H1 (cell line): Measurements from ENCODE around the gene LINC00632. TPM values are rescaled to one million over a fixed set of nuclear protein-coding genes. Genes with fewer than 3 reads are reported as not detected.

ENCODE experiments used
- CTCF ChIA-PET: fragments of 300-600 bp; sonication (Branson Sonifier 250); formaldehyde crosslinking; loops from one replicate; lab custom pipeline; 2021; ENCODE audit not compliant: partially characterized antibody; lab: Charles Lee
- POLR2A ChIA-PET: fragments of 300-600 bp; sonication (Branson Sonifier 250); formaldehyde crosslinking; loops from one replicate; lab custom pipeline; 2021; ENCODE audit warnings: inconsistent platforms; ENCODE audit not compliant: partially characterized antibody; lab: Charles Lee
- DNase-seq, 2 experiments: peaks; one replicate each; pipeline versions ENCODE4 v3.0.0 to v3.0.0-alpha.2; 2010 to 2022; ENCODE audit warnings: low spot score in 2 of 2, low read depth in 1 of 2, mixed read lengths in 1 of 2
- FAIRE-seq: peaks from 2 replicates; lab custom pipeline; 2011; peaks lifted over from hg19 to GRCh38; lab: Jason Lieb, UNC
- H2AFZ ChIP-seq: 2 replicates; pipeline ENCODE4 v1.8.1; 2012; ENCODE audit warnings: low read length, inconsistent platforms
- H2AK5ac ChIP-seq: 2 replicates; pipeline ENCODE4 v1.6.1; 2013; ENCODE audit warnings: low read depth, low read length
- H2BK120ac ChIP-seq: replicated peaks from 2 replicates; pipeline ENCODE3; 2013; ENCODE audit warnings: low read depth, low read length, inconsistent platforms
- H2BK12ac ChIP-seq: 2 replicates; pipeline ENCODE4 v1.6.1; 2013; ENCODE audit warnings: low read depth, low read length
- H2BK15ac ChIP-seq: 2 replicates; pipeline ENCODE4 v1.6.1; 2013; ENCODE audit warnings: low read length
- H2BK20ac ChIP-seq: 2 replicates; pipeline ENCODE4 v1.6.1; 2013; ENCODE audit warnings: low read length
- H2BK5ac ChIP-seq: 2 replicates; pipeline ENCODE4 v1.6.1; 2013; ENCODE audit warnings: low read depth, low read length
- H3K14ac ChIP-seq: 2 replicates; pipeline ENCODE4 v1.6.1; 2013; ENCODE audit warnings: inconsistent platforms; ENCODE audit not compliant: insufficient read length
- H3K18ac ChIP-seq: 2 replicates; pipeline ENCODE4 v1.6.1; 2013; ENCODE audit warnings: low read length; ENCODE audit errors: extremely low read depth
- H3K23ac ChIP-seq: 2 replicates; pipeline ENCODE4 v1.6.1; 2013; ENCODE audit warnings: inconsistent platforms; ENCODE audit not compliant: insufficient read length
- H3K23me2 ChIP-seq: 2 replicates; pipeline ENCODE4 v1.6.1; 2013; ENCODE audit warnings: low read depth, low read length
- H3K27ac ChIP-seq: 2 replicates; pipeline ENCODE4 v1.6.1; 2011; ENCODE audit warnings: low read depth, low read length, inconsistent platforms
- H3K27me3 ChIP-seq, 4 experiments: replicated peaks in 1 of 4; 1 replicate in 1 of 4; 2 replicates in 3 of 4; pipeline versions ENCODE4 v1.6.1 to v1.8.1; 2011 to 2013; ENCODE audit warnings: low read length in 3 of 4, mild to moderate bottlenecking in 3 of 4, inconsistent platforms in 2 of 4, mixed read lengths in 2 of 4, moderate library complexity in 1 of 4; ENCODE audit not compliant: control insufficient read depth in 3 of 4, insufficient read depth in 3 of 4; ENCODE audit errors: extremely low read depth in 1 of 4
- H3K36me3 ChIP-seq, 4 experiments: 2 replicates each; pipeline versions ENCODE4 v1.6.1 to v1.8.1; 2011 to 2013; ENCODE audit warnings: mild to moderate bottlenecking in 4 of 4, low read length in 3 of 4, moderate library complexity in 2 of 4, control low read depth in 1 of 4, inconsistent platforms in 1 of 4; ENCODE audit not compliant: insufficient read depth in 4 of 4, control insufficient read depth in 2 of 4
- H3K4ac ChIP-seq: replicated peaks from 2 replicates; pipeline ENCODE3; 2013; ENCODE audit warnings: low read length, low read depth, mixed read lengths, inconsistent platforms; ENCODE audit not compliant: insufficient read length
- H3K4me1 ChIP-seq, 4 experiments: replicated peaks in 1 of 4; 1 replicate in 1 of 4; 2 replicates in 3 of 4; pipeline versions ENCODE4 v1.6.1 to v1.8.1; 2011 to 2013; ENCODE audit warnings: low read length in 3 of 4, inconsistent platforms in 2 of 4, mixed read lengths in 1 of 4; ENCODE audit not compliant: insufficient read depth in 4 of 4, control insufficient read depth in 3 of 4
- H3K4me2 ChIP-seq, 2 experiments: 2 replicates each; pipeline versions ENCODE4 v1.6.1 to v1.8.1; 2011 to 2013; ENCODE audit warnings: low read depth in 2 of 2, low read length in 2 of 2, control low read depth in 1 of 2, inconsistent platforms in 1 of 2, mild to moderate bottlenecking in 1 of 2; ENCODE audit not compliant: insufficient read depth in 1 of 2
- H3K4me3 ChIP-seq, 4 experiments: fragments of 200-600, 300-600 bp in 1 of 4; sonication (generic), shearing (Covaris generic), sonication (Bioruptor Twin) in 1 of 4; 2 replicates each; pipeline versions ENCODE4 v1.5.1 to v1.8.1; 2011 to 2016; ENCODE audit warnings: low read length in 4 of 4, low read depth in 3 of 4, control low read depth in 2 of 4, inconsistent platforms in 2 of 4, mild to moderate bottlenecking in 2 of 4, mixed read lengths in 1 of 4, moderate library complexity in 1 of 4; ENCODE audit not compliant: insufficient read depth in 2 of 4; ENCODE audit errors: extremely low read depth in 1 of 4
- H3K56ac ChIP-seq: replicated peaks from 2 replicates; pipeline ENCODE3; 2013; ENCODE audit warnings: low read depth, mild to moderate bottlenecking, mixed read lengths, low read length, inconsistent platforms; ENCODE audit not compliant: insufficient read length
- H3K79me1 ChIP-seq: 2 replicates; pipeline ENCODE4 v1.6.1; 2013; ENCODE audit warnings: low read depth, low read length, control low read depth
- H3K79me2 ChIP-seq, 2 experiments: 2 replicates each; pipeline versions ENCODE4 v1.6.1 to v1.8.1; 2012 to 2013; ENCODE audit warnings: low read length in 2 of 2, mild to moderate bottlenecking in 2 of 2, inconsistent platforms in 1 of 2; ENCODE audit not compliant: insufficient read depth in 2 of 2, control insufficient read depth in 1 of 2
- H3K9ac ChIP-seq, 4 experiments: replicated peaks in 1 of 4; 1 replicate in 1 of 4; 2 replicates in 3 of 4; pipeline versions ENCODE4 v1.6.1 to v1.8.1; 2011 to 2013; ENCODE audit warnings: low read depth in 3 of 4, low read length in 3 of 4, control low read depth in 2 of 4, mild to moderate bottlenecking in 2 of 4, moderate library complexity in 2 of 4, inconsistent platforms in 1 of 4; ENCODE audit errors: extremely low read depth in 1 of 4
- H3K9me3 ChIP-seq, 2 experiments: 2 replicates each; pipeline versions ENCODE4 v1.6.1 to v1.8.1; 2012 to 2013; ENCODE audit warnings: mild to moderate bottlenecking in 2 of 2, moderate library complexity in 2 of 2, control low read depth in 1 of 2, inconsistent platforms in 1 of 2, low read depth in 1 of 2, low read length in 1 of 2, mixed read lengths in 1 of 2; ENCODE audit not compliant: insufficient read depth in 2 of 2
- H4K20me1 ChIP-seq, 2 experiments: replicated peaks in 1 of 2; 2 replicates each; pipeline versions ENCODE3 to v1.8.1; 2011 to 2013; ENCODE audit warnings: inconsistent platforms in 2 of 2, low read length in 2 of 2, mild to moderate bottlenecking in 1 of 2; ENCODE audit not compliant: insufficient read depth in 2 of 2, control insufficient read depth in 1 of 2
- H4K5ac ChIP-seq: 2 replicates; pipeline ENCODE4 v1.6.1; 2013; ENCODE audit warnings: low read length, low read depth, mixed read lengths, inconsistent platforms; ENCODE audit not compliant: insufficient read length
- H4K8ac ChIP-seq: 2 replicates; pipeline ENCODE4 v1.8.0; 2013; ENCODE audit warnings: mild to moderate bottlenecking, moderate library complexity, low read length, inconsistent platforms; ENCODE audit not compliant: insufficient read depth; ENCODE audit errors: extremely low read depth
- H4K91ac ChIP-seq: replicated peaks from 2 replicates; pipeline ENCODE3; 2013; ENCODE audit warnings: low read length, mixed read lengths, inconsistent platforms; ENCODE audit not compliant: insufficient read length
- BCL11A ChIP-seq, 2 experiments: IDR thresholded peaks; one replicate each; pipeline ENCODE4 v1.6.1; 2011; ENCODE audit warnings: low read depth in 2 of 2, low read length in 2 of 2, mild to moderate bottlenecking in 2 of 2
- CBX8 ChIP-seq: fragments of 300-800, 300-1000 bp; sonication (generic); IDR thresholded peaks from 2 replicates; pipeline ENCODE4 v1.7.1; 2016; ENCODE audit warnings: low read depth, low read length, borderline replicate concordance
- CTBP2 ChIP-seq: IDR thresholded peaks from 2 replicates; pipeline ENCODE4 v1.7.0; 2011; ENCODE audit warnings: borderline replicate concordance, mild to moderate bottlenecking, moderate library complexity, mixed read lengths, low read length; ENCODE audit not compliant: insufficient read depth, insufficient read length
- FOSL1 ChIP-seq: IDR thresholded peaks from 2 replicates; pipeline ENCODE4 v1.6.1; 2011; ENCODE audit warnings: mild to moderate bottlenecking, low read depth, low read length, moderate library complexity; ENCODE audit not compliant: insufficient read depth
- KDM4A ChIP-seq: IDR thresholded peaks from one replicate; pipeline ENCODE4 v1.7.1; 2012; ENCODE audit warnings: low read depth, mild to moderate bottlenecking, moderate library complexity, low read length, inconsistent platforms; ENCODE audit not compliant: severe bottlenecking
- POU5F1 ChIP-seq: IDR thresholded peaks from 2 replicates; pipeline ENCODE4 v1.6.1; 2011; ENCODE audit warnings: low read depth, mild to moderate bottlenecking, low read length, moderate library complexity
- RBBP5 ChIP-seq: IDR thresholded peaks from 2 replicates; pipeline ENCODE4 v1.7.1; 2012; ENCODE audit warnings: low read depth, mild to moderate bottlenecking, inconsistent platforms, low read length, moderate library complexity, borderline replicate concordance
- SIN3A ChIP-seq, 2 experiments: IDR thresholded peaks in 1 of 2; conservative IDR thresholded peaks in 1 of 2; 2 replicates each; pipeline ENCODE4 v1.6.1; 2011 to 2012; ENCODE audit warnings: low read length in 2 of 2, improper control_type of control experiment in 1 of 2, low read depth in 1 of 2, mild to moderate bottlenecking in 1 of 2
- SP4 ChIP-seq: IDR thresholded peaks from 2 replicates; pipeline ENCODE4 v1.6.1; 2012; ENCODE audit warnings: low read length, inconsistent platforms
- SRF ChIP-seq: IDR thresholded peaks from 2 replicates; pipeline ENCODE4 v1.6.1; 2011; ENCODE audit warnings: mild to moderate bottlenecking, low read depth, low read length, moderate library complexity
- SUZ12 ChIP-seq: fragments of 200-600 bp; sonication (generic); IDR thresholded peaks from 2 replicates; pipeline ENCODE4 v1.6.1; 2012; ENCODE audit warnings: mild to moderate bottlenecking, inconsistent platforms, low read length, moderate library complexity, mixed read lengths
- YY1 ChIP-seq: IDR thresholded peaks from 2 replicates; pipeline ENCODE4 v1.6.1; 2011; ENCODE audit warnings: low read depth, mild to moderate bottlenecking, low read length
- WGBS, 2 experiments: shearing (Covaris generic) in 1 of 2; methylation state at CpG; one replicate each; pipeline versions ENCODE4 v1.1.6 to v1.1.7; 2013 to 2015; ENCODE audit warnings: low lambda C conversion rate in 2 of 2, mixed read lengths in 2 of 2, inconsistent platforms in 1 of 2, low coverage in 1 of 2, missing lambda C conversion rate in 1 of 2; ENCODE audit not compliant: insufficient replicate concordance in 2 of 2, insufficient coverage in 1 of 2, insufficient read length in 1 of 2; ENCODE audit errors: extremely low coverage in 1 of 2, missing lambda C conversion rate in 1 of 2; 5-methylcytosine and 5-hydroxymethylcytosine counted together
- polyA plus RNA-seq, 7 experiments: library from polyadenylated mRNA; depleted of rRNA in 3 of 7; stranded (reverse) in 5 of 7; unstranded in 2 of 7; fragments of >200 nt in 5 of 7; fragments of 200-250 nt in 2 of 7; gene quantifications; 1 replicate in 5 of 7; 2 replicates in 1 of 7; 4 replicates in 1 of 7; pipeline versions ENCODE4 v1.2.1 to v1.2.3, GENCODE V29; 2011 to 2013; ENCODE audit warnings: missing spikeins in 2 of 7, mixed read lengths in 2 of 7
- total RNA-seq: library from RNA; stranded (reverse); fragmentation: NEBNext Ultra II Directional; extraction: Animal tissue kit (Norgen Biotek cat#: 25700); gene quantifications from 2 replicates; pipeline ENCODE4 v1.2.1, GENCODE V29; 2021
- TF ChIP-seq, protein P1 (sequence below): IDR thresholded peaks from 2 replicates; pipeline ENCODE4 v1.6.1; 2012; ENCODE audit warnings: inconsistent platforms

LINC00632 gene
- total and polyA plus RNA-seq, 2 of the 8 experiments (the other 6 are each of a cell fraction or from before 2014, with no cell fraction given) = 24.5 to 85.1 TPM

DNA sequence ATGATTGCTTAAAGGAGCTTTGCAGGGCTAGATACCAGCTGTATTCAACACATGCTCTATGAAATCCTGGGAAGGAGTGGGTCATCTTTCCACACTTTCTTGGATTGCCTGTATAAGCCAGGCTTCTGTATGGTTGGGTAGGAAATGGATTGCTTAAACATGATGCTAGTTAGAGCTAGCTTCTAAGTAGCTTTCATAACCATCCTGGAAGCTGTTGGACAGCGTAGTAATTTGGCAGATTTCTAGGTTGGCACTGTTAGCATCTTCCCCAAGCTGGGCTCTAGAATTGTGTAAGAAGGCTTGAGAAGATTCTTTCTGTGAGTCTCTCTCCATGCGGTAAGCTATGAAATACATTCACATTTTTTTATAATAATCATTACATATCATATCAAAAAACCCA, 127.3 kb downstream of the LINC00632 start:
- ChIA-PET CTCF (no interaction called here), POLR2A (no interaction called here)
- Histone ChIP-seq H3K18ac (no peak overlapping the region), H3K4ac (no peak overlapping the region), H3K14ac (no peak overlapping the region), H3K23me2 (no peaks in the 10 kb centered on the region), H2BK120ac (no peak overlapping the region), H3K9ac (no peak overlapping the region), H3K4me3 (no peak overlapping the region), H2BK20ac (no peak overlapping the region), H4K8ac (no peak overlapping the region), H2AFZ (no peak overlapping the region), H3K4me1 (no peaks in the 10 kb centered on the region), H2AK5ac (no peak overlapping the region), H4K91ac (no peak overlapping the region), H3K79me2 (no peaks in the 10 kb centered on the region), H3K9me3 (no peaks in the 10 kb centered on the region), H2BK12ac (no peak overlapping the region), H3K79me1 (no peaks in the 10 kb centered on the region), H3K23ac (no peak overlapping the region), H4K5ac (no peak overlapping the region), H2BK5ac (no peak overlapping the region), H2BK15ac (no peak overlapping the region), H3K36me3 (no peaks in the 10 kb centered on the region), H3K27me3 (no peaks in the 10 kb centered on the region), H3K56ac (no peak overlapping the region), H4K20me1 (no peaks in the 10 kb centered on the region), H3K27ac (no peak overlapping the region), H3K4me2 (no peak overlapping the region)
- TF ChIP-seq YY1 (no peak), SUZ12 (no peak), SIN3A (conservative IDR thresholded peaks at IDR 0.05 in 1 of 2, IDR thresholded peaks at IDR 0.05 in 1 of 2; ENCODE audit: low read depth in 1 of 2, low read length in 2 of 2) (no peak), SP4 (no peak), CBX8 (no peak), CTBP2 (no peak), POU5F1 (no peak), FOSL1 (no peak), BCL11A (IDR thresholded peaks at IDR 0.05; ENCODE audit: low read depth in 2 of 2, low read length in 2 of 2) (no peak), RBBP5 (no peak), SRF (no peak), KDM4A (no peak)
- TF ChIP-seq, protein P1, sequence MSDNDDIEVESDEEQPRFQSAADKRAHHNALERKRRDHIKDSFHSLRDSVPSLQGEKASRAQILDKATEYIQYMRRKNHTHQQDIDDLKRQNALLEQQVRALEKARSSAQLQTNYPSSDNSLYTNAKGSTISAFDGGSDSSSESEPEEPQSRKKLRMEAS = no peak
- no peak for FAIRE-seq
- WGBS, 2 experiments = 88% methylated on average over 2 of the region's 2 CpGs; no CpG with 5 or more reads in 1 of the 2 experiments
- DNase-seq = no peak
